D341Med (cell line): ENCODE results near the gene TRRAP.
"Not testable (repeated sequence)": the region's sequence is repeated elsewhere in the genome, so short reads cannot be mapped to it uniquely, and the experiment has no call there.

ENCODE experiments used
- DNase-seq: peaks from one replicate; pipeline ENCODE4 v3.0.0; 2012; ENCODE audit warnings: low spot score

TRRAP gene

DNA sequence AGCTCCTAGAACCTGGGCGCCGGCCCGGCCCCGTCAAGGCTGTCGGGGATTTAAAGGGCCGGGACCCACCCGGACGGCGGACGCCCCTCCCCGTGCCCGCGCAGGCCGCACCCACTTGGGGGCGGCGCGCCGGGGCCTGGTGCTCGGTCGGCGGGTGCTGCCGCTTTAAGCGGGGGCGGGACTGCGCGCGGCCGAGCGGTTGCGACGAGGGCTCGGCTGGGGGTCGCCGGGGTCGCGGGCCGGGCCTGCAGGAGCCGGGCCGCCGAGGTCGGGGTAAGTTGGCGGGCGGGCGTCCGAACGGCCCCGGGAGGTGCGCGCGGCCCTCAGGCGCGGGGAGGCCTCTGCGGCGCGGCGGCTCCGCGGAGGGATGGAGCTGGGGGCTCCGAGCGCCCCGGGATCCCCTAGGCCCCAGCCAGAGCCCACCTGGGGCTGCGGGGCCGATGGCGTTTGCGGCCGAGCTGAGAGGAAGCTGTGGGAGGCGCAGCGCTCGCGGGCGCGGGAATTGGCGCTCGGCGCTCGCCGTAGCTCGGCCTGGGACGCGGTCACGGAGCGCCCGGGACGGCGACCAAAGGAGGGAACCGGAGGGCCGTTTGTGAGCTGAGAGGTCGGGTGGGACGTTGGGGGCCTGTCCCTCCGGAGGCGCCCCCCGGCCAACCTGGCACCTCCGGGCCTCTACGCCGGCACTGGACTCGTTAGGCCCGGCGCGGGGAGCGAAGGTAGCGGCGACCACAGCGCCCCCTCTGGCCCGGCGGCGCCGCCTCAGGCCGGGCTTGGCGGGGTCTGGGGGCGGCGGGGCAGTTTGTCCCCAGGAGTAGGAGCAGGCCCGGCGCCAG lies at the start of gene TRRAP:
Gene TRRAP (plus strand): TSS at position 168 of the 833 bp plus-strand sequence. CDS start 2,619 bp downstream, outside the sequence.
- peak; percentile 95 for DNase-seq

DNA sequence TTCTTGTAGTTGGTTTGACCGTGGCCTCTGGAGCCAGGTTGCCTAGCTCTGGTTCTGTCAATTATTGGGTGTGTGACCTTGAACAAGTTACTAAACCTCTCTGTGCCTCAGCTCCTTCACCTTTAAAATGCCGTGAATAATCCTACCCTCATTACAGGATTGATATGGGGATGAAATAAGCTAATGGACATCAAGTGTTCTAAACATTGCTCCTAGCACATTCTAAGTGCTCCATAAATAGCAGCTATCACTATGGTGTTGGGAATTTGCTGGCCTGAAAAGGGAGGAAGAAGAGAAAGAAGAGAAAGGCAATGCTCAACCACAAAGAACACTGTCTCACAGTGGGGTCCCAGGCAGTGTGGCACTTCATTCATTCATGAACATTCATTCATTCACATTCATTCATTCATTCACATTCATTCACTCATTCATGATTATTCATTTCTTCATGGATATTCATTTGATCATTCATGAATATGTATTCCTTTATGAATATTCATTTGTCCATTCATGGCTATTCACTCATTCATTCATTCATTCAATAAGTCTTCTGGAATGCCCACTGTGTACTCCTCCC lies 47.3 kb upstream of the TRRAP start:
- DNase-seq, result no peak

DNA sequence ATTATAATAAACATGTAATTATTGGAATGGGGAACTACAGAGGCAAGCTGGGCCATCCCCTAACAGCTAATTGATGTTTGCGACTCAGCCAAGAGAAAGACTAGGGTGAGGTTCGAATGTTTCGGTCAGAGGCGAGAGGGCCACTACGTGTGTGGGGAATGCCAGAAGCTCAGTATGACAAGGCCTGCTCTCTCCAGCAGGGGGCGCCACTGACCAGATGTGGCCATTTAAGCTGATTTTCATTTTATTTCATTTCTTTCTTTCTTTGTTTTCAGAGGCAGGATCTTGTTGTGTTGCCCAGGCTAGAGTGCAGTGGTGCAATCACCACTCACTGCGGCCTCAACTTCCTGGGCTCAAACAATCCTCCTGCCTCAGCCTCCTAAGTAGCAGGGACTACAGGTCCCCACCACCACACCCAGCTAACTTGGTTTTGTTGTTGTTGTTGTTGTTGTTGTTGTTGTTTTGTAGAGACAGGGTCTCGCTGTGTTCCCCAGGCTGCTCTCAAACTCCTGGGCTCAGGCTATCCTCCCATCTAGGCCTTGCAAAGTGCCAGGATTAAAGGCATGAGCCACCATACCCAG lies 46.6 kb upstream of the TRRAP start:
- no peak for DNase-seq

GRCh38 chr7:98833022-98833421 lies 45.3 kb upstream of the TRRAP start:
- DNase-seq, result no peak

GRCh38 chr7:98834949-98835348 lies 43.4 kb upstream of the TRRAP start:
- no peak for DNase-seq

DNA sequence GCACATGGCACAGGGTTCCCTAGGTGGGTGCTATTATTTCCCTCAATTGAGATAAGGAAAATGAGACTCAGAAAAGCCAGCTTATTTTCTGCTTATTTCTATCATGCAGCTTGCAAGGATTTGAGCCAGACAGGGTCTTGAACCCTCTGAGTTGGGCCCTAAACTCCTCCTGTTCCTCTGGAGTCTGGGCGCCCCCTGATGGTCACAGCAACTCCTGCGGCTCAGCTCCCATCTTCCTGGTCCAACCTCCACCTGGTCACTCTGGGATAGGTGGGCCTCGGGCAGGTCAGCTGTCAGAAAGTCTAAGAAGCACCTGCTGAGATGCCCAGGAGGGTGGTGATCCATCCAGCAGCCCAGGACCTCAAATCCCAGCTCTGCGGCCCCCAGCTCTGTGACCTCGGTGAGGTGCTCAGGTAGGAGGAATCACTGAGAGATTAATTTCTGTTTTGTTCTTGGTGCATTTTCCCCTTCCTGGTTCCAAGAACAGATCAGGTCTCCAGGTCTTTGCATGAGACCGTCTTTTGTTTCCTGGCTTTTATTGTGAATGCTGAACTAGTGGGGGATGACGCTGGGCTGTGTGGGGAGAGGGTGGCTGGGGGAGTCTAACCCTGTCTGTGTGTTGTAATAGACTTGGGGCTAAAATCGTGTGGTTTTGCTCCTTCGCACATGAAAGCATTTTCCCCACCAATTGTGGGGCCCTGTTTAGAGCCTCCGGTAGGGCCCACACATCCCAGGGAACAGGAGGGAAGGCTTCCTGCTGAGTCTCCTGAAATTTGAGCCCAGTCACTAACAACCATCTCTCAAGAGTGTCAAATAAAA lies 41.3 kb upstream of the TRRAP start:
- DNase-seq, result peak; percentile 78

DNA sequence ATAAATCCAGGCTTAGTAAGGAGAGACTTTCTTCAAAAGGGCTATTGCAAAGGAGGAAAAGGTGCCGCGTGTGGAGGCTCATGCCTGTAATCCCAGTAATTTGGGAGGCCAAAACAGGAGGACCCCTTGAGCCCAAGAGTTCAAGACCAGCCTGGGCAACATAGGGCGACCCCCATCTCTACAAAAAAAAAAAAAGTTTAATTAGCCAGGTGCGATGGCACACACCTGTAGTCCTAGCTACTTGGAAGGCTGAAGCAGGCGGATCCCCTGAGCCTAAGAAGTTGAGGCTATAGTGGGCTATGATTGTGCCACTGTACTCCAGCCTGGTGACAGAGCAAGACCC lies 40.7 kb upstream of the TRRAP start:
- DNase-seq, result no peak

DNA sequence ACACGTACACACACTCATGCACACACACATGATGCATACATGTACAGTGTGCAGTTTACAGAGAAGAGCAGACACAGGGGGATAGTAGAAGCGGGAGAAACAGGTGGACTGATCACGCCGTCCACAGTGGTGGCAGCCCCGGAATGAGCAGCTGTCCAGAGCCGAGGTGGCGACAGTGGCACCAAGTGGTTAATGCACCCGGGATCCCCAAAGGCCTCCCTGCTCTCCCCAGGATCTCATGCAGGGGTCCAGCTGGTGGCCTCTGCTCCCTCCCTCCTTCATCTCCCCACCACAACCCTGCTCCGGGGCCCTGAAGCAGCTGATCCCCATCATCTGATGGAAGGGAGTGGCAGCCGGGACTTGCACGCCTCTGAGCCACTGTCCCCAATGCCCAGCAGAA lies 38.2 kb upstream of the TRRAP start:
- DNase-seq, result no peak

DNA sequence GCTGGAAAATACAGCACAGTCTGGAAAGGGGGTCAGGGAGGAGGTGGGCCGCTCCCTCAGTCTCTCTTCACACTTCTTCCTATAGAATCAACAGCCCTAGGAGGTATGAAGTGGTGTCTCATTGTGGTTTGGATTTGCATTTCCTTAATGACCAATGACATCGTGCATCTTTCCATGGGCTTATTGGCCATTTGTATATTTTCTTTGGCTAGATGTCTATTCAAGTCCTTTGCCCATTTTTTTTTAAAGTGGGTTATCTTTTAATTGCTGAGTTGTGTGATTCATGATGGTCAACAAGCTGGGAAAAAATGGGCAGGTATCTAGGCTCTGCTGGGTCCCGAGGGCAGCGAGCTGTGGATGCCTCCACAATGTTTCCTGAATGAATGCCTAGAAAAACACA lies 37.6 kb upstream of the TRRAP start:
- no peak for DNase-seq

- DNase-seq, result peak; percentile 83
Measured at GRCh38 chr7:98841179-98841997, 36.9 kb upstream of the TRRAP start.

DNA sequence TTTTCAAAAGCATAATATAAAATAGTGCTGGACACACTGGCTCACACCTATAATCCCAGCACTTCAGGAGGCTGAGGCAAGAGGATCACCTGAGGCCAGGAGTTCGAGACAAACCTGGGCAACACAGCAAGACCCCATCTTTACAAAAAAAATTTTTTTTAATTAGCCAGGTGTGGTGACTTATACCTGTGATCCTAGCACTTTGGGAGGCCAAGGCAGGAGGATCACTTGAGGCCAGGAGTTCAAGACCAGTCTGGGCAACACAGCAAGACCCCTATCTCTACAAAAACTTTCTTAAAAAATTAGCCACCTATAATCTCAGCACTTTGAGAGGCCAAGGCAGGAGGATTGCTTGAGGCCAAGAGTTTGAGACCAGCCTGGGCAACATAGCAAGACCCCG lies 35.8 kb upstream of the TRRAP start:
- DNase-seq, result not testable (repeated sequence)

- DNase-seq, result no peak
Measured at GRCh38 chr7:98848918-98849317, 29.4 kb upstream of the TRRAP start.

DNA sequence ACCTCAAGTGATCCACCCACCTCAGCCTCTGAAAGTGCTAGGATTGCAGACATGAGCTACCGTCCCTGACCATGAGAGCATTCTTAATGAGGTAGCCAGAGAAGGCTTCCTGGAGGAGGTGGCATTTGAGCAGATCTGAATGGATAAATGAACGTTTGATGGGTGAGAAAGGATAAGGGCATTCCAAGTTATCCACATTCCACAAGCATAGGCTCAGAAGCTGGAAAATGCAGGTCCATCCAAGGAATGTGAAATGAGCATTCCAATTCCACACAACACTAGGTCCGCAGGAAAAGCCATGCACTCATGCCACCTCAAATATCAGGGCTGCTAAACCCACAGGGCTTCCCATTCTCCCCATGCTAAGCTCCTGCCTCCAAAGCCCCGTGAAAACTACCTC lies 25.5 kb upstream of the TRRAP start:
- DNase-seq, result no peak

GRCh38 chr7:98855610-98856422 lies 22.5 kb upstream of the TRRAP start:
- no peak for DNase-seq

DNA sequence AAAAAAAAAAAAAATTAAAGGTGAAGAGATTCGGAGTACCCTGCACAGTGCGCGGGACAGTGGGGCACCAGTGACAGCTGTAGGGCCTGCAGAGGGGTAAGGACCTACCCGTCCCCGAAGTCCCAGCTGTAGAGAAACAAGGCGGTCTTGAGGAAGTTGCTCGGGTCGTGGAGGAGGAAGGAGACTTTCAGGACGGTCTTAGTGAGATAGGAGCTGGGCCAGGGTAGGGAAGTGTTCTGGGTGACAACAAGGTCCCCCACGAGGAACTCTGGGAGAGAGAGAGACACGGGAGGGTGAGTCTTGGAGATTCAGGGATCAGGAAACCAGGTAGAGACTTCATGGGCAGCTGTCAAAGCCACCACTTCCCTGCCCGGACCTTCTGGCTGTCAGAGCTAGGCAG lies 18.3 kb upstream of the TRRAP start:
- no peak for DNase-seq

DNA sequence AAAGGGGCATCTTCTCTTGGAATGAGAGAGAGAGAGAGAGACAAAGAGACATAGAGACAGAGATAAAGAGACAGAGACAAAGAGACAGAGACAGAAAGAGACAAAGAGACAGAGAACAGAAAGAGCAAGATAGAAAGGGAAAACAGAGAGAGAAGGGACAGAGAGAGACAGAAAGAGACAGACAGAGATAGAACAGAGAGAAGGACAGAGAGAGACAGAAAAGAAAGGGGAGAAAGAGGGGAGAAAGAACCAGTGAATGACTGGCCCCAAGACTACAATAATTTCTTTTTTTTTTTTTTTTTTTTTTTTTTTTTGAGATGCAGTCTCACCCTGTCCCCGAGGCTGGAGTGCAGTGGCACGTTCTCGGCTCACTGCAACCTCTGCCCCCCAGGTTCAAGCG lies 16.1 kb upstream of the TRRAP start:
- DNase-seq, result no peak

DNA sequence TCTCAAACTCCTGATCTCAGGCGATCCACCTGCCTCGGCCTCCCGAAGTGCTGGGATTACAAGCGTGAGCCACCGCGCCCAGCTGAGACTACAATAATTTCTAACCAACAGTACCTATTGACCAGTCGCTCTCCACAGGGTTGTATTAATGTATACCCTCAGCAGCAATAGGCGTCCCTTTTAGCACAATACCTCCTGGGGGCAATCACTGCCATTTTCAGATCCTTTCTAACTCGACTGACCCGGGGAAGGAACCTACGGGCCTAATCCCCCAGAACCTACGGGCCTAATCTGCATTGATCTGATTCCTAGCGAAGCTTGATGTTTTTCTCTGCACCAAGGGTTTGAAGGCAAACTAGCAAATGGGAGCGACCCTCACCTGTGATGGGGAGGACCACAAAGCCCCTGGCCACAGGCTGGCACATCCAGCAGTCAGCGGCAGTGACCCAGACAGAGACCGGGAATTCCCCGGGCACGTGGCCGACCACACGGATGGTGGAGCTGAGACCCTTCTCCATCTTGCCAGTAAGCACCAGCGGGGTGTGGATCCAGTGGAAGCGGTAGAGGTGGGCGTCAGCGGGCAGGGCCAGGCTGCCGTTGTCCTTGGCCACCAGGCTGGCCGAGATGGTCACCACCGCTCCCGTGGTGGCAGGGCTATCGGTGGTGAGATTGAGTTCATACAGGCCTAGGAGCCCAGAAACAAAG lies 15.5 kb upstream of the TRRAP start:
- DNase-seq, result no peak

GRCh38 chr7:98863601-98864000 lies 14.7 kb upstream of the TRRAP start:
- DNase-seq, result no peak

DNA sequence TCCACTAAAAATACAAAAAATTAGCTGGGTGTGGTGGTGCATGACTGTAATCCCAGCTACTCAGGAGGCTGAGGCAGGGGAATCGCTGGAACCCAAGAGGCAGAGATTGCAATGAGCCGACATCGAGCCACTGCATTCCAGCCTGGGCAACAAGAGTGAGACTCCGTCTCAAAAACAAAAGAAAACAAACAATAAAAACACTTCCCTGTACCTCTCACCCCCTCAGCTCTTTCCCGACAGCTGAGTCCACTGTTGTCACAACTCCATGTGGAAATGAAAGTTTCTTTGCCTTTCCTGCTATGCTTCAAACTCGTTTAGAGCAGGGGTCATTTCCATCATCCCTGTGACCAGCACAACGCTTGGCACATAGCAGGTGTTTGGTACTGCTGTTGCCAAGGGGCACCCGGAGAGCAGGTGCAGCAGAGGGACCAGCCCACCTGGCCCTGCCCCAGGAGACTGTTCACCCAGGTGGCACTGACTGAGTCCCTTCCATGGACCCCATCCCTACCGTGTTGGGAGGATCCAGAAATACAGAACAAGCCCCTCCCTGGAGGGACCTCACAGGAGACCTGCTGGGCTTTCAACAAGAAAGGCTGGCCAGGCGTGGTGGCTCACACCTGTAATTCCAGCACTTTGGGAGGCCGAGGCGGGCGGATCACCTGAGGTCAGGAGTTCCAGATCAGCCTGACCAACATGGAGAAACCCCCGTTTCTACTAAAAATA lies 13.4 kb upstream of the TRRAP start:
- no peak for DNase-seq

DNA sequence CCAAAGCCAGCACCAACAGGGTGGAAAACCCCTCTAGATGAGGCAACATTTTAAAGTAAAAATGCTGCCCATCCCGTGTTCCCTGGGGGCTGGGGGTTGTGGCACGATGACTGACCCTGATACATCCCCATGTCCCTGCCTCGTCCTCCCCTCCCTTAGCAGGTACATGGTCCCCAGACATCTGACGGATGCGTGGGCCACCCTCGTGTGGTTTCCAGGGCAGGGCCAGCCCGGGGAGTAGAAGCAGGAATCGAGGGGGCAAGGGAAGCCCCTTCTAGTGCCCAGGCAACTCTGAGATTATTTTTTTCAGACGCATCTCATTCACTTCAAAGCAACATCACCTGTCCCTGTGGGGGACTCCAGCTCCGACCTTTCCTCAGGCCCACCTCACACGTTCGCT lies 12.0 kb upstream of the TRRAP start:
- no peak for DNase-seq
